ENCODE results near the gene SCUBE1.

Gene SCUBE1

DNA sequence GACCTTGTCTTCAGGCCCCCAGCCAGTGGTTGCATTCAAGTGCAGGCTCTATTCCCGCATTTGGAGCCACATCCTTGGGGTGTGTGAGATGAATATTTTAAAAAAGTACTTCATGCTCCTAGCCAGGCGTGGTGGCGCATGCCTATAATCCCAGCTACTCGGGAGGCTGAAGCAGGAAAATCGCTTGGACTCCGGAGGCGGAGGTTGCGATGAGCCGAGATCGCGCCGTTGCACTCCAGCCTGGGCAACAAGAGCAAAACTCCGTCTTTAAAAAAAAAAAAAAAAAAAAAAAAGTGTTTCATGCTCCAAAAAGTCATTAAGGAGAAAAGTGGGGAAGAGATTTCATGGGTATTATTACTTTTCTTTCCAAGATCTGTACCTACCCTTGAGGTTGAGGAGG is 18.0 kb downstream of the SCUBE1 start:
- no peak for DNase-seq

DNA sequence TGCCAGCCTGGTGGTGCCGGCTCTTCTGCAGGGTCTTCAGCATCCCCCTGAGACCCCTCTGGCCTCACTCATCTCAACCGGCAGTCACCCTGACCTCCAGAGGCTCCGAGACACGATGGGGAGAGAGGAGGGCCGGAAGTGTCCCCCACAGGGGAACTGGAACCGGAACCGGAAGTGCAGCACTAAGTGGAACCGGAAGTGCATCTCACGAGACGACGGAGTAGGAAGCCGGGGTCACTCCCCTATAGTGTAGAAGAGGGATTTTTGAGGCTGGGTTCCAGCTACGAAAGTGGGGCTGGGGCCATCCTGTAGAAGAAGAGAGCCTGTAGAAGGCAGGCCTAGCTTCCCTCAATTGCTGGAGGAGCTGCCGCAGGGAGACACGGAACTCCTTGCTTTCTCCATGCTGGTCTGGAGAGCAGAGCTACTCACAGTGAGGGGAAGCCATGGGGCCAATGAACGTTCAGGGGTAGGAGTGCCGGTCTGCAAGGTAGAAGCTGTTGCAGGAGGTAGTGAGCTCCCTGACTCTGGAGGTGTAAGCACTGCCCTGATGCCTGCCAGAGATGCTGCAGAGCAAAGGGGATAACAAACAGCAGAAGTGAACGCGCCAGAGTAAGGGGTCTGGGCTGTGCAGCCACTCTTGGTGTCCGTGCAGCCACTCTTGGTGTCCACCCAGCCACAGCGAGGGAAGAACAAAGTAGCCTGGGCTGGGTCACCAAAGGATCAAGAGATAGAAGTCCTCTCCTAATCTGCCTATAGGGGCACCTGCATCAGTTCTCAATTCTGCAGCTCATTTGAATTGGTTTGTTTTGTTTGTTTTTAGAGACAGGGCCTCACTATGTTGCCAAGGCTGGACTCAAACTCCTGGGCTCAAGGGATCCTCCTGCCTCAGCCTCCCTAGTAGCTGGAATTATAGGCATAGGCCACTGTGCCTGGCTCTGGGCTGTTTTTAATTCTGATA is 21.9 kb downstream of the SCUBE1 start:
- DNase-seq = no peak

DNA sequence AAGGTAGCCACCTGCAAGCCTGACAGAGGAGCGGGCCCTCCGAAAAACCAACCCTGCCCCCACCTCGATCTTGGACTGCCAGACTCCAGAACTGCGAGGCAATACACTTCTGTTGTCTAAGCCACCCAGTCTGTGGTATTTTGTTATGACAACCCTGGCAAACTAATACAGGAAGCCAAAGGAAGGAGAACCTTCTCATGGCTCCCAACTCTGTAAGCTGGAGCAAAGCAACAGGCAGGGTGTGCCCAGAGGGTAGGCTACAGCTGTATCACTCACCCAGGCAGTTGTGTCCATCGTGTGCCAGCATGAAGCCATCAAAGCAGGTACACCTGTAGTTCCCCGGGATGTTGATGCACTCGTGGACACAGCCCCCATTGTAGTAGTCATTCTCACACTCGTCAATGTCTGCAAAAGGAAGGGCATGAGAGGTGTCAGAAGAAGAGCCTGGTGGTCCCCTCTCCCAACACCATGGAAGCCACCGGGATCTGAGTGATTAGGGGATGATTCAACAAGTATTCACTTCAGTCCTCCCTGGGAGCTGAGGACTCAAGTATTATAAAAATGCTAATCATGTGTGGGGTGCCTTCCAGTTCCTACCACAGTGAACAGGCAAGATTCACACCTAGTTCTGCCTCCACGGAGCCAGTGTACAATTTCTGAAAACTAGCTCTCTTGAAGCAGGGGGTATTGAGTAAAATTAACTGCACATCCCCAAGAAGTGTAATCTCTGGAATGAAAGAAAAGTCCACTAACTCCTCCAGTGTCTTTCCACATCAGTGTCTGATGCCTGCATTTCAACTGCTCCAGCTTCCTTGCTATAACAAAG is 23.3 kb downstream of the SCUBE1 start:
- DNase-seq = no peak

DNA sequence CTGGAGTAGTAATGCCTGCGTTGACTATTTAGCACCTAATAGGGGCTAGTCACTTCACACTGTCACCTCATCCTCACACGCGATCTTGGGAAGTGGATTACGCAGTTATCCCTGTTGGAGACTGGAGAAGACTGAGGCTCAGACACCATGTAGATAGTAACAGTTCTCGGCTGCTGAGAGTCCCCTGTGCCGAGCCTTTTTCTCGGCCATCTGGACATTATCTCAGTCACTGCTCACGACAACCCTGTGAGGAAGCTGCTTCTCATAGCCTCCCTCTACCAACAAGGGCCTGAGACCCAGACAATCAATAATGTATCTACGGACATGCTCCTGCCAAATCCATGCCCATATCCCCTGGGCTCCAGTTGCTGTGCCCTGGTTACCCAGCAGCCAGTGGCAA is 25.9 kb downstream of the SCUBE1 start:
- DNase-seq = no peak

DNA sequence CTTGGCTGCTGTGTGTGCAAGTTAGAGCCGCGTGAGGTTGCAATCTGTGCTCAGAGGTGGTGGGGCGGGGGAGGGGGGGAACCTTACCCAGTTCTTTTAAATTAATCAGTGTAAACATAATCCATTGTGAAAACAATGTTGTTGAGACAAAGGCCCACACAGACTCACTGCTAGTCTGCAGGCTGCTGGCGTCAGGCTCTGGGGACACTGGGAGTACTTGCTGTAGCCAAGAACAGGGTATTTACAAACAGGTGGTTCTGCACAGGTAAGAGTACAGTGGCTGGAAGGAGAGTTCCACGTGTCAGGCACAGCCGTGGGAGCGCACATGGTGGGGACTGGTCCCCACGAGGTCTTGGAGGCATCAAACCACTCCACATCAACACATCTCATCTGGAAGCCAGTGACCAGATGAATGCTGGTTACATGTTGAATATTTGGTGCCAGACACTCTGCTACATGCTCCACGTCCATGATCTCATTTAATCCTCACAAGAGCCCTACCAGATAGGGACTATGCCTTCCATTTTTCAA is 27.4 kb downstream of the SCUBE1 start:
- DNase-seq = no peak

DNA sequence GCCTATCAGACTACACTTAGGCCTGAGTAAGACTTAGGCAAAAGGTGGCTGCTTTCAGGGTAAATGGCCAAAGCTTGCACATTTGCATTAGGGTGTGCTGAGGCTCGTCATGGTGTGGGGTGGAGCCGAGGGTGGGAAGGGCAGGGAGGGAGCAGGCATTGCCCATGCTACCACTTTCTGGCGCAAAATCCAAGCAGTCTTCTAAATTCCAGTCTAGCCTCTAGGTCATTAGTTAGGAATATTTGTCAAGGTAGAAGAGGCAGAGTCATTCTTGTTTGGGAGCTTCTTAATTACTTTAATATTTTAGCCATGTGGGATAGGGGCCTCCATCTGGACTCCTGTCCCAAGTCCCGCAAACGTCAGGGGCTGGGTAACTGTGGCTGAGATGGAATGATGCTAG is 28.6 kb downstream of the SCUBE1 start:
- no peak for DNase-seq

DNA sequence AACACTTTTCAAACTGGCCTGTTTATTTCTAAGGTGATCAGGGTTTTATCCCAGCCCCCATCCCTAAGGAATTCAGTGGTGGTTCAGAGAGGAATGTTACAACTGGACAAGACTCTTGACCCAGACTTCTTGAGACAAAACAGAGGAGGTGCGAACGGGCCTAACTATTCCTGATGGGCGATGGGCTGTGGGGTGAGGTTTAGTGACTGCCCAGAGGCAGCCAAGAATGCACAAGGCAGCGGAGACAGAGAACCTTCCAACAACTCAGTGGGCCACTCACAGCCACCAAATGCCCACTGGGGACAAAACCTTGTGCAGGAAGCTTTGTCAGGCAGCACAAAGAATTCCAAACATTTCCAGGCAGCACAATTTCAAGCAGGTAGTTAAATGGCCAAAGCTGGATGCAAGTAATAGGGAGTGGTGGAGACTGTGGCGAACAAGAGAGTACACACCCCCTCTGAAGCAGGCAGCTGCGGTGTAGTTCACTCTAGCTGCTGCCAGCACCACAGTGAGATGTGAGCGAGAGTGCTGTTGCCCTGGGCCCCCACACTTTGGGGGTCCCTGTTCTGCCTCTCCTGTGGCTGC is 29.2 kb downstream of the SCUBE1 start:
- no peak for DNase-seq

DNA sequence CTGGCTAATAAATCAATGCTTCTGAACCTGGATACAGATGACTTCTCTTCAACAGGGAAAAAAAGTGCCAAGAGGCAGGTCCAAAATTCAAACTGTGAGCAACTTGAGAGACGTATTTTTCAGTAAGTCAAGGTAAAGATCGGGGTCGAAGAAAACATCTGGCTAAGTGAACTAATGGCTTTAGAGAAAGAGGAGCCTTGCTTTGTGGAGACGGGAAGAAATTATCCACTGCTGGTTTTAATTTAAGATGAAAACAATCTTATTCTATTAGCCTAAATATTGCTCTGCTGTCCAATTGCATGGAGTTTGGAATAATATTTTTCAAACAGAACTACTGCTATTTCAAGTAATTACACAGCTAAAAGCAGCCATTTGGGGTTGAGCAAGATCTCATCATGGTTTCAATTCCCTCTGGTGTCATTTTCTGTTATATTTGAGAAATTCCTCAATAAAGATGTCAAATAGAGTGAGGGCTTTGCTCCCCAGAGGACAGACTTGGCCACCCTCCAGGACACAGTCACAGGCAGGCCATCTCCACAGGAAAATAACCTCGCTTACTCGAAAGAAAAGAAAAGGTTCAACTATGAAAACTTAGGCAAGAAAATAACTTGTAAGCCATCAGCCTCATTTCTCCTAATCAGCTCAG is 29.8 kb downstream of the SCUBE1 start:
- no peak for DNase-seq

DNA sequence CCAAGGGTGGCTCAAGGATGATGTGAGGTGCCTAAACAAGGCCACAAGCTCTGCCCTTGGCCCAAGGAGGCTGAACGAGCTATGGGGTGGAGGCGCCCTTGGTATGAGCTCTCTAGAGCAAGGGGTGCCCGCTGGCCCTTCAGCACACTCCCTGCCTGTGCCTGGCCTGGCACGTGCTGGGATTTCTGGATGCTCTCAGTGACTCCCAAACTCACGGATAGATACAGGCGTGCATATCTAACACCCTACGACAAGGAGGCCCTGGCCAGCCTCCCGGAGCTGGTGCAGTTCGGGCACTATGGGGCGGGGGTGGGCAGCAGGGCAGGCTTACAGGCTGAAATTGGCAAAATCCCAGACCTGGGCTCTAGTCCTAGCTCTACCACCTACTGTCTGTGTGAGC is 30.6 kb downstream of the SCUBE1 start:
- no peak for DNase-seq

DNA sequence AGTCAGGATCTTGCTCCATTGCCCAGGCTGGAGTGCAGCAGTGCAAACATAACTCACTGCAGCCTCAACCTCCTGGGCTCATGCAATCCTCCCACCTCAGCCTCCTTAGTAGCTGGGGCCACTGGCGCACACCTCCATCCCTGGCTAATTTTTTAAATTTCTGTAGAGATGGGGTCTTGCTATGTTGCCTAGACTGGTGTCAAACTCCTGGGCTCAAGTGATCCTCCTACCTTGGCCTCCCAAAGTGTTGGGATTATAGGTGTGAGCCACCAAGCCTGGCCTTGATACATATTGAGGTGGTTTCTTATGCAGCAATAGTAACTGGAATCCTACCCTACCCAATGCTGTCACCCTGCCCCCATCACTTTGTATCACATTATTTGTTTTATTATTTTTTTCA is 32.4 kb downstream of the SCUBE1 start:
- no peak for DNase-seq

DNA sequence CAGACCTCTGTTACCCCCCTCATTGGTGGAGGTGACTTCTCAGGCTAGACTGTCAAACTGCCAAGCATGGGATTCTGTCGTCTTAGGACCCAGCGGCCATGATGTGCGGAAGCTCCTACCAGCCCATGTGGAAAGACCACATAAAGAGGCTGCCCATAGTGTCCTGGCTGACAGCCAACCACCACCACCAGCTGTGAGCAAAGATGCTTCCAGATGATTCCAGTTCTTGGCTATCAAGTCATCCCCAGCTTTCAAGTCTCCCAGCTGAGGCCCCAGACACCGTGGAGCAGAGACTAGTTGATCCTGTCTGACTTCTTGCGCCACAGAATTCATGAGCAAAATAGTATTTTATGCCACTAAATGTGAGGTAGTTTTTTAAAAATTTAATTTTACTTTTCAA is 32.9 kb downstream of the SCUBE1 start:
- DNase-seq = no peak

DNA sequence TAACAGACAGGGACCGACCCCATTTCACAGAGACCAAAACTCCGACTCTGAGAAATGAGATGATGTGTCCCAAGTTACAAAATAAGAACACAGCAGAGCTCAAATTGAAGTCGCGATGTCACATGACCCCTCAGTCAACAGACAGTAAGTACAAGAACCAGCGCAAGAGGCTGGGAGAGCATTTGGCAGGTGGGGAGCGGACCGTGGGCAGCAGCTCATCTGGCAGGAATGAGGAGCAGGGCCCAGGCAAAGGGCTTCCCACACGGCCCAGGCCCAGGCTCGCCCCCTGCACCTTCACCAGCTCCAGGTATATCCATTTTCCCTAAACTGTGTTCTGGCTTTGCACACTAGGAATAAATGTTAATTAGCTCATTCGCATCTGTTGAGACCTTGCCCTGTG is 34.3 kb downstream of the SCUBE1 start:
- DNase-seq = no peak

DNA sequence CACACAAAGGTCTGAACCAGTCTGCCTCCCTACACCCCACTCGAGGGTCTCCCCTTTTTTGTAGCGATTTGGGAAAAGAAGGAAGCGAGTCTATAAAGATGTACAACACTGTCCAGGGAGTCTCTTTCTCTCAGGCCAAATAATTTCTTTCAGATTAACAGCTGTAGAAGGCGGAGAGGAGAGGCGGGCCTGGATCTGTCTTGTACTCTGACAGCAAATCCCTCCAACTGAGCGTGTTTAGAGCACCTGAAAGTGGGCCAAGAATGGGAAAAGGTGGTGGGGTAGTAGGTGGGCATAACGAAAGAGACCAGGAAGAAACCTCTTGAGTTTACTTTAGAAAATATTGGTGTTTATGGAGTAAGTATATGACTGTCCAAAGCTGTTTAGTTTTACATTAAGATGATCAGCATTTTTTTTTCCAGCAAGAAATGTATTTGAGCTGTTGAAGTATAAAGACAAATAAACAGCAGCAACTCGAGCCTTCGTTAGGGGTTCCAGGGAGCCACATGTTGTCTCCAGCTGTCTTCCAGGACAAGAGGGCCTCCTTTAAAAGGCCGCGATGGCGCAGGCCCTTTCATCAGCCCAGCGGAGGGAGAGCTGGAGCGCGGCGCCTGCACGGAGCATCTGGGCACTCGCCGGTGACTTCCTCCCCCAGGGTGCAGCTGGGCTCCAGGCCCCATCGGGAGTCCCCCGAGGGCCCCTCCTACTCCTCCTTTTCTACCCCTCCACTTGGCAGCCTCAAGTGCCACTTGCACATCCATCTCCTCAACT is 34.9 kb downstream of the SCUBE1 start:
- no peak for DNase-seq

DNA sequence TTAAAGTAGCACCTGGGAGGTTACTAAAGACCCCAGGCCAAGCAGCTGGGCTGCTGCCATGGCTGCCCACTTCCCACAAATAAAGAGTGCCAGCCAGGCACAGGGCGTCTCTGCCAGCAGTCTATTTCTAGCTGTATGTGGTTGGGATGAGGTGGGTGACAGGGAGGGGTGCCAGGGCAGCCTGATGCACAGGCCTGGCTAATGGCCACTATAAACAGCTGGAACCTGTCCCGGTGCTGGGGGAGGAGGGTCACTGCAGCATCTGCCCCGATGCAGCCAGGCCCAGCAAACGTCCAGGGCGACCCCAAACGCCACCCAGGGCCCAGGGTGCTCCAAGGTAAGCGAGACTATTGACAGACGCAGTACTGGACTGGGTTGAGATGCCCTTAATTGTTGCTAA is 37.4 kb downstream of the SCUBE1 start:
- no peak for DNase-seq

DNA sequence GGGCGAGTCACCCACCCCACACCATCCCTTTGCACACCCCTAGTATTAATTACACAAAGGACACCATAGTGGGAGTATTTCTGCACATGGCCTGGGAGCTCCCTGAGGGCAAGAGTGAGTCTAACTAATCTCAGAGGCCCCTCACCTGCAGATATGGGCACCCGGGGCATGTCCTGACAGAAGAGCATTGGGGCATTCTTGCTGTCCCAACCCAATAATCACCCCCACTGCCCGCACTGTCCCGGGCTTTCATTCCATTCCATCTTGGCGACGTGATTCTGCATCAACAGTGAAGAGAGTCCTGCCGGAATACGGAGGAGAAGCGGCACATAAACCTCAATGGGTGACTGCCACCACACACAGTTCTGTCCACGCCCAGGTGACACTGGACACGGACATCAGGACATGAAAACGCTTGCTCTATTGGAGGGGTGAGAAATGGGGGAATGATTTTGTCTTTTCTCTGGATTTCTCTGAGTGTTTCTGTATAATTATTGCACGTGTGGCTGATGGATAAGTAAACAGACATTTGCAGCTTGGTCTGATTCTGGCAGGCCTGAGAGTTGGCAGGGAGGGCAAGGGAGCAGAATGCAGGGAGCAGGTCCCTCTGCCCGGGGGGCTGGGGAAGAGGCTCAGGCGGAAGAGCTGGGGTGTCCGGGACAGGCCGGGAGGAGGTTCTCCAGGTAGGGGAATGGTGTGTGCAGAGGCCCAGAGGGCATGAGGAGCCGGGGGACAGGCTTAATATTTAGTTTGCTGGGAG is 38.2 kb downstream of the SCUBE1 start:
- no peak for DNase-seq

DNA sequence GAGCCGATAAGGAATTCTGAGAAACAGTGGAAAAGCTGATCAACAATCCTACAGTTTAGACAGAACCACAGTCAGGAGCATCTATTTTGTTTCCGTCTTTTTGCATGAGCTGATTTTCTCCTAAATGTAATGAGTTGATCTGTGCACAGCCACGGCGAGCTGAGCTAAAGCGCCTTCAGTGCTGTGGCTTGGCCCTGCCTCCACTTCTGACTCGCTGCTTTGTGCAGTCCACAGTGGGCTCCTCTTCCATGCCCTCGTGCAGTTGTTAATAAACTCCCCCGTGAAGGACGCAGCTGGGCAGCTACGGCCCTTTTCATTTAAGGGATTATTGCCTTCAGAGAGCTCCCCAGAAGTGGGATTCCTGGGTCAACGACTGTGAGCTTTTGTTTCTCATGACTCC is 39.4 kb downstream of the SCUBE1 start:
- DNase-seq = no peak

DNA sequence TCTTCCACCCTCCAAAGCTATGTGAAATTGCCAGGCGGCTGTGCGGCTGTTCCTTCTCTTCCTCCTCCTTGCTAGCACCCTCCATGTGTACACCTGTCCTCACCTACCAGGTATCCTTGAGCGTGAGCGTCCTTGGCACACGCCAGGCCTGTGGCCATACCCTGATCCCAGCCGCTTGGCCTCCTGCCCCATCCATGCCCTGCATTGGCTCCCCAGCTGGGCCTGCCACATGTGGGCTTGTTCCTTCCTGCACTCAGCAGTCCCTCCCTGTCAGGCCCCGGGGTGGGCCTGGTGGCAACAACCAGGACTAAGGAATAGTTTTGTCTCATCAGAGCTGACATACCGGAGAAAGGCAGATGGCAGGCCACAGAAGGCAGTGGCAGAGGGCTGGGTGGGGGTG is 40.0 kb downstream of the SCUBE1 start:
- DNase-seq = no peak

DNA sequence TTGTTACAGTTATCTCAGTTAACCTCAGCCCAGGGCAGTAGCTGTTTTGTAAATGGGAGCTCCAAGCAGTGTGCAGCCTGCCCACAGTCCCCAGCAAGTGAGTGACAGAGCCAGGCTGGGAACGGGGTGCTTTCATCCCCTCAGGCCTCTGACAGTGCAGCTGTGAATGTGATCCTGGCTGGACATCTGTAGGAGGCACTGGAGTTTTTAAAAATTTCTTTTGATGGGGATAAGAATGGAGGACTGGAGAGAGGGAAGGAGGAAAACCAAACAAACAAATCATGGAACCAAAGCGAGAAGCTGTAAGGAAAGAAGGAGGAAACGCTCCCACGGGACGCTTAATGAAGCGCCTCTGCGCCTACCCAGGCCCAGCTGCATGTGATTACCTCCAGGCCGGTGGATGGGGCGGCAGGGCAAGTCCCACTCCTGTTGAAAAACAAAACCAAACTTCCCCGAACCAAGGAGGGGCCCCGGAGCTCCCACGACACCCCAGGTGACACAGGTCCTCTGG is 40.6 kb downstream of the SCUBE1 start:
- DNase-seq = no peak

DNA sequence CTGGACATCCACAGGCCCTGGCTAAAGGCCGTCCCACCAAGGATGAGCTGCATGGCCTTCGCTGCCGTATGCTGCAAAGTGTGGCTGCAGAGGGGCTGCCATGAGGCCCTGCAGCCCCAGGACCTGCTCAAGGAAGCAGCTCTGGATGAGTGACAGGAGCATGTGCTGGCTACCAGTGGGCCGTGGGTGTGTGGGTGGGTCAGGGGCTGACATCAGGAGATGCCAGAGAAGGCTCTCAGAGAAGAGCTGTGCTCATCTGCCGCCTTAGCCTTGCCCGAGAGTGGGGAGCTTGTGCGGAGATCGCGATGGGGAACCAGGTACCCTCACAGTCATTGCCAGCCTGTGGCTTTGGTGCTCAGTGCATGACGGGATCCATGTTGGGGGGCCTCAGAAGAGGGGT is 41.3 kb downstream of the SCUBE1 start:
- no peak for DNase-seq

DNA sequence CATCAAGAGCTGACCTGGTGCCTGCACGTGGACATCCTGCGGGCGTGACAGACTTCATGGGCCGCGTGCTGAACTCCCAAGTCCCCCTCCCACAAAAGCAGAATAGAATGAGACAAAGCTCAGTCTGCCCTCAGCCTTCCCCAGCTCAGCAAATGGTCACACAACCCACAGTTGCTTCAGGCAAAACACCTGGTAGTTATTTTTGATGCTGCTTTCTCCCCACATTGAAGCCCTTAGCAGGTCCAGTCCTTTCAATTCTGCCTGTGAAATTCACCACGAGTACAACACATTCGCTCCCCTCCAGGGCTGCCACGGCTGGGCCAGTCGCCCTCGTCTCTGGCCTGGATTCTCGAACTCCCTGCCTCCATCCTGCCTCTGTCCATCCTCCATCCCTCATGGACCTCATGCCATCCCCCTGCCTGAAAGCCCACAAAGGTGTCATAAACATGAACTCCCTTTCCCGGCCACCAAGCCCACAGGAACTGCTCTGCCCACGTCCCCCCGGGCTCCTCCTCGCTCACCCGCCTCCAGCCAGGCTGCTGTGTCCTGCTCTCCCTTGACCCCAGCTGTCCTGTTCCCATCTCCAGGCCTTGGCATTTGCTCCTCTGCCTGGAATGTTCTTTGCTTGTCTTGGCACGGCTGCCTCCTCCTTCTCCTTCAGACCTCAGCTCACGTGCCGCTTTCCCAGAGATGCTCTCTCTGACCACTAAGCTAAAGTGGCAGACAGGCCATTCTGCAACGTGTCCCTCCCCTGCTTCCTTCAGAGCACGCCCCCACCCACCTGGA is 42.1 kb downstream of the SCUBE1 start:
- no peak for DNase-seq

All from stimulated activated CD4-positive, alpha-beta T cell treated with anti-CD3 and anti-CD28 coated beads, Interleukin-4, amount 100 ng/mL, for 4 hours (primary cell).